ENCODE measurements around the gene GRB10.

The GRB10 gene

DNA sequence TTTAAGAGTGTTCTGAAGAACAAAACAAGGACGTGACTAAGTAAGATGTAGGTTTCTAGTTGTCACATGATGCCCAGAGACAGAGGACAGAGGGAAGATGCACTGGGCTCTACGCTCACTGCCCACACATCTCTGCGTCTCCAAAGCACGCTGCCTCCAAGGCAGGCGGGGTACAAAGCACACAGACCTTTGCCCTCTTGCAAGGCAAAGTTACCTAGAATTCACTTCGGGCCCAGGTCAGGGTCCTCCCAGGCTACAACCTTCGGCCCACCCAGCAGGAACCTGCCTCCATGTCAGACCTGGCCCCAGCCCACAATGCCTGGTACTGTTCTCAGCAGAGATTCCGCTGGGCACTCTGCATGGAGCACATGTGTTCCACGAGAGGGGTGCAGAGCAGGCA, 26.5 kb downstream of the GRB10 start:
- no peak for DNase-seq
- Histone ChIP-seq H3K27ac (ENCODE audit: low read length) (no peak overlapping the region), H3K79me2 (ENCODE audit: insufficient read depth, low read length) (no peaks in the 10 kb centered on the region), H3K4me1 (ENCODE audit: insufficient read depth, low read length) (no peaks in the 10 kb centered on the region), H3K4me2 (ENCODE audit: insufficient read depth, low read length) (no peak overlapping the region), H3K4me3 (ENCODE audit: low read depth in 1 of 2, low read length in 2 of 2) (no peak overlapping the region), H4K20me1 (ENCODE audit: insufficient read depth, low read length) (no peaks in the 10 kb centered on the region), H3K9ac (ENCODE audit: low read depth, low read length) (no peak overlapping the region), H3K27me3 (ENCODE audit: insufficient read depth, low read length, poor library complexity) (no peaks in the 10 kb centered on the region), H3K36me3 (ENCODE audit: insufficient read depth, low read length) (no peaks in the 10 kb centered on the region), H2AFZ (ENCODE audit: low read depth, low read length) (no peak overlapping the region), H3K9me3 (ENCODE audit: insufficient read depth, low read length, severe bottlenecking) (no peaks in the 10 kb centered on the region)
- TF ChIP-seq, protein P1, sequence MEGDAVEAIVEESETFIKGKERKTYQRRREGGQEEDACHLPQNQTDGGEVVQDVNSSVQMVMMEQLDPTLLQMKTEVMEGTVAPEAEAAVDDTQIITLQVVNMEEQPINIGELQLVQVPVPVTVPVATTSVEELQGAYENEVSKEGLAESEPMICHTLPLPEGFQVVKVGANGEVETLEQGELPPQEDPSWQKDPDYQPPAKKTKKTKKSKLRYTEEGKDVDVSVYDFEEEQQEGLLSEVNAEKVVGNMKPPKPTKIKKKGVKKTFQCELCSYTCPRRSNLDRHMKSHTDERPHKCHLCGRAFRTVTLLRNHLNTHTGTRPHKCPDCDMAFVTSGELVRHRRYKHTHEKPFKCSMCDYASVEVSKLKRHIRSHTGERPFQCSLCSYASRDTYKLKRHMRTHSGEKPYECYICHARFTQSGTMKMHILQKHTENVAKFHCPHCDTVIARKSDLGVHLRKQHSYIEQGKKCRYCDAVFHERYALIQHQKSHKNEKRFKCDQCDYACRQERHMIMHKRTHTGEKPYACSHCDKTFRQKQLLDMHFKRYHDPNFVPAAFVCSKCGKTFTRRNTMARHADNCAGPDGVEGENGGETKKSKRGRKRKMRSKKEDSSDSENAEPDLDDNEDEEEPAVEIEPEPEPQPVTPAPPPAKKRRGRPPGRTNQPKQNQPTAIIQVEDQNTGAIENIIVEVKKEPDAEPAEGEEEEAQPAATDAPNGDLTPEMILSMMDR (IDR thresholded peaks at IDR 0.05; ENCODE audit: borderline replicate concordance, extremely low read depth, low read length, poor library complexity, severe bottlenecking): no peak
- no peak for TF ChIP-seq EZH2 (IDR thresholded peaks at IDR 0.05; ENCODE audit: borderline replicate concordance, low read depth, low read length, severe bottlenecking)
- ATAC-seq (ENCODE audit: insufficient read depth, low read depth): no peak

DNA sequence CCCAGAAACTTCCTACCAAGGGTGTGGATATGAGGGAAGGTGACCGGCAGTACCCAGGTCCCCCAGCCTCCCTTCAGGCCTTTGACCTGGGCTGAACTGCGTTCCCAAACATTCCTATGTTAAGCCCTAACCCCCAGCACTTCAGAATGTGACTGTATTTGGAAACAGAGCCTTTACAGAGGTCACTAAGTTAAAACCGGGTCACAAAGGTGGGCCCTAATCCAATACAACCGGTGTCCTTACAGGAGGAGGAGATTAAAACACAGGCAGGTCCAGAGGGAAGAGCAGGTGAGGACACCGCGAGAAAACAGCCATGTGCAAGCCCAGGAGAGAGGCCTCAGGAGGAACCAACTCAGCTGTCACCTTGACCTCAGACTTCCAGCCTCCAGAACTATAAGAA, 28.0 kb downstream of the GRB10 start:
- TF ChIP-seq, protein P1 (IDR thresholded peaks at IDR 0.05; ENCODE audit: borderline replicate concordance, extremely low read depth, low read length, poor library complexity, severe bottlenecking): no peak
- no peak for TF ChIP-seq EZH2 (IDR thresholded peaks at IDR 0.05; ENCODE audit: borderline replicate concordance, low read depth, low read length, severe bottlenecking)

DNA sequence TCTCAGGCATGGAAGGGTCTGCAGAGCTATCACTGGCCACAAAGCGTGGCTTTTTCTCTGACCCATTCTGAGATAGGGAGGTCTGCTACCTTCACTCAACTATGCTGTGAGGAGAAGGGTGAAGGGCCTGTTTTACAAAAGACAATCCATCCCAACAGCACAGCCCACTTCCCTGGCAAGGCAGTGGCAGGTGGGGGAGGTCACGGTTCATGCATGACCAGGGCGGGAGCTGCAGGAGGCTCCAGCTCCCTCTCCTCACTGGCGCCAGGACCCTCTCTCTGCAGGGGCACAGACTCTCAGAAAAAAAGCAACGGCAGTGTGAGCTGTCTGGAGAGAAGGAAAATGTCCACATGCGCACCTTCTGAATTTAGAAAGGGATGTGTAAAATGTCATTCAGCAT, 28.5 kb downstream of the GRB10 start:
- DNase-seq (no peak), ATAC-seq (ENCODE audit: insufficient read depth, low read depth) (no peak)
- Histone ChIP-seq H3K4me3 (ENCODE audit: low read depth in 1 of 2, low read length in 2 of 2) (no peak overlapping the region), H2AFZ (ENCODE audit: low read depth, low read length) (no peak overlapping the region), H3K79me2 (ENCODE audit: insufficient read depth, low read length) (no peaks in the 10 kb centered on the region), H3K9me3 (ENCODE audit: insufficient read depth, low read length, severe bottlenecking) (no peaks in the 10 kb centered on the region), H3K27ac (ENCODE audit: low read length) (no peak overlapping the region), H3K4me1 (ENCODE audit: insufficient read depth, low read length) (no peaks in the 10 kb centered on the region), H3K27me3 (ENCODE audit: insufficient read depth, low read length, poor library complexity) (no peaks in the 10 kb centered on the region), H3K9ac (ENCODE audit: low read depth, low read length) (no peak overlapping the region), H4K20me1 (ENCODE audit: insufficient read depth, low read length) (no peaks in the 10 kb centered on the region), H3K4me2 (ENCODE audit: insufficient read depth, low read length) (no peak overlapping the region), H3K36me3 (ENCODE audit: insufficient read depth, low read length) (no peaks in the 10 kb centered on the region)
- TF ChIP-seq EZH2 (IDR thresholded peaks at IDR 0.05; ENCODE audit: borderline replicate concordance, low read depth, low read length, severe bottlenecking): no peak
- TF ChIP-seq, protein P1 (IDR thresholded peaks at IDR 0.05; ENCODE audit: borderline replicate concordance, extremely low read depth, low read length, poor library complexity, severe bottlenecking): no peak

More for the DNA sequence above, 28.0 kb downstream of the GRB10 start:
- H3K36me3 ChIP-seq (ENCODE audit: insufficient read depth, low read length): no peaks in the 10 kb centered on the region
- H2AFZ ChIP-seq (ENCODE audit: low read depth, low read length): no peak overlapping the region
- ATAC-seq (ENCODE audit: insufficient read depth, low read depth) (no peak), DNase-seq (no peak)
- no peak overlapping the region for H3K27ac ChIP-seq (ENCODE audit: low read length)
- no peaks in the 10 kb centered on the region for H3K79me2 ChIP-seq (ENCODE audit: insufficient read depth, low read length)
- H3K27me3 ChIP-seq (ENCODE audit: insufficient read depth, low read length, poor library complexity): no peaks in the 10 kb centered on the region
- no peaks in the 10 kb centered on the region for H3K9me3 ChIP-seq (ENCODE audit: insufficient read depth, low read length, severe bottlenecking)
- H3K9ac ChIP-seq (ENCODE audit: low read depth, low read length): no peak overlapping the region
- no peak overlapping the region for H3K4me2 ChIP-seq (ENCODE audit: insufficient read depth, low read length)
- no peak overlapping the region for H3K4me3 ChIP-seq (ENCODE audit: low read depth in 1 of 2, low read length in 2 of 2)
- no peaks in the 10 kb centered on the region for H4K20me1 ChIP-seq (ENCODE audit: insufficient read depth, low read length)
- H3K4me1 ChIP-seq (ENCODE audit: insufficient read depth, low read length): no peaks in the 10 kb centered on the region

DNA sequence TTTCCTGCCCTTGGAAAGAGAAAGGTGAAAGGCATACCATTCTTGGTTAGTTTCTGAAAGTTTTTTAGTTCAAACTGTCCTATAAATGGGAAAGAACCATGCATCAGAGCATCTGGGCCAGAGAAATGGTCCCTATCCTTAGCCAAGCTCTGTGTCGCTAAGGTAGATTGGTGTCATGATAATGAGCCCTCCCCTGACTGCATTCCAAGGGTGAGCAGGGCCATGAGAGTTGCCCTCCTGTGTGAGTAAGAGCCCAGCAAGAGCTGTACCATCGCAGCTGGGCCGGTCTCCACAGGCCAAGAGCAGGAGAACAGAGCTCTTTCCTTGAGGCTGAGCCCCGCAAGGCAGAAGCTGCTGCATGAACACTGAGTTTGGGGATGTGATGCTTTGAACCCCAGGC, 30.3 kb downstream of the GRB10 start:
- no peaks in the 10 kb centered on the region for H3K4me1 ChIP-seq (ENCODE audit: insufficient read depth, low read length)
- H4K20me1 ChIP-seq (ENCODE audit: insufficient read depth, low read length): no peaks in the 10 kb centered on the region
- H3K36me3 ChIP-seq (ENCODE audit: insufficient read depth, low read length): no peaks in the 10 kb centered on the region
- H3K27me3 ChIP-seq (ENCODE audit: insufficient read depth, low read length, poor library complexity): no peaks in the 10 kb centered on the region
- no peak overlapping the region for H3K4me3 ChIP-seq (ENCODE audit: low read depth in 1 of 2, low read length in 2 of 2)
- H3K4me2 ChIP-seq (ENCODE audit: insufficient read depth, low read length): no peak overlapping the region
- H2AFZ ChIP-seq (ENCODE audit: low read depth, low read length): no peak overlapping the region
- no peak overlapping the region for H3K9ac ChIP-seq (ENCODE audit: low read depth, low read length)
- H3K79me2 ChIP-seq (ENCODE audit: insufficient read depth, low read length): no peaks in the 10 kb centered on the region
- no peaks in the 10 kb centered on the region for H3K9me3 ChIP-seq (ENCODE audit: insufficient read depth, low read length, severe bottlenecking)
- no peak for ATAC-seq (ENCODE audit: insufficient read depth, low read depth)
- H3K27ac ChIP-seq (ENCODE audit: low read length): no peak overlapping the region
- no peak for DNase-seq
- TF ChIP-seq, protein P1 (IDR thresholded peaks at IDR 0.05; ENCODE audit: borderline replicate concordance, extremely low read depth, low read length, poor library complexity, severe bottlenecking): no peak
- no peak for TF ChIP-seq EZH2 (IDR thresholded peaks at IDR 0.05; ENCODE audit: borderline replicate concordance, low read depth, low read length, severe bottlenecking)
